ENCODE data around the gene ASB6. TPM values are rescaled to one million over a fixed set of nuclear protein-coding genes. Genes with fewer than 3 reads are reported as not detected.

Gene ASB6
- total RNA-seq, 1 donor from 2014 or later = 9.0 TPM

GRCh38 chr9:129590466-129590865 lies 51.5 kb downstream of the ASB6 start:
- Histone ChIP-seq H3K9me3 (replicated peaks) (no peaks in the 10 kb centered on the region), H3K4me1 (no peaks in the 10 kb centered on the region), H3K36me3 (no peaks in the 10 kb centered on the region), H3K4me3 (no peak overlapping the region), H3K27ac (replicated peaks) (no peak overlapping the region), H3K27me3 (ENCODE audit: low read depth) (no peaks in the 10 kb centered on the region)
- intact Hi-C loops (cut with micrococcal nuclease) = no loop called here
- TF ChIP-seq CTCF (IDR thresholded peaks at IDR 0.05; ENCODE audit: borderline replicate concordance) = no peak
- DNase-seq = no peak

GRCh38 chr9:129587487-129588262 lies 54.3 kb downstream of the ASB6 start:
- no peak for TF ChIP-seq CTCF (IDR thresholded peaks at IDR 0.05; ENCODE audit: borderline replicate concordance)
- H3K4me3 ChIP-seq = no peak overlapping the region

GRCh38 chr9:129586685-129587084 lies 55.3 kb downstream of the ASB6 start:
- Histone ChIP-seq H3K27me3 (ENCODE audit: low read depth) (no peaks in the 10 kb centered on the region), H3K36me3 (no peaks in the 10 kb centered on the region), H3K4me3 (no peak overlapping the region), H3K4me1 (peaks cover 3% of the 10 kb centered on the region), H3K9me3 (replicated peaks) (no peaks in the 10 kb centered on the region), H3K27ac (replicated peaks) (no peak overlapping the region)
- no peak for TF ChIP-seq CTCF (IDR thresholded peaks at IDR 0.05; ENCODE audit: borderline replicate concordance)
- DNase-seq = no peak
- intact Hi-C loops (cut with micrococcal nuclease) = no loop called here

More at GRCh38 chr9:129587487-129588262, 54.3 kb downstream of the ASB6 start:
- Histone ChIP-seq H3K9me3 (replicated peaks) (no peaks in the 10 kb centered on the region), H3K4me1 (peaks cover 3% of the 10 kb centered on the region), H3K27ac (replicated peaks) (no peak overlapping the region), H3K36me3 (no peaks in the 10 kb centered on the region), H3K27me3 (ENCODE audit: low read depth) (no peaks in the 10 kb centered on the region)
- intact Hi-C loops (cut with micrococcal nuclease) = no loop called here
- no peak for DNase-seq

- intact Hi-C loops (cut with micrococcal nuclease) = no loop called here
- Histone ChIP-seq H3K9me3 (replicated peaks) (no peaks in the 10 kb centered on the region), H3K36me3 (no peaks in the 10 kb centered on the region), H3K27me3 (ENCODE audit: low read depth) (no peaks in the 10 kb centered on the region), H3K27ac (replicated peaks) (no peak overlapping the region), H3K4me1 (peaks cover 3% of the 10 kb centered on the region), H3K4me3 (no peak overlapping the region)
- TF ChIP-seq CTCF (IDR thresholded peaks at IDR 0.05; ENCODE audit: borderline replicate concordance) = no peak
- no peak for DNase-seq
These were observed 55.7 kb downstream of the ASB6 start for GRCh38 chr9:129586245-129586644.

- intact Hi-C loops (cut with micrococcal nuclease) = no loop called here
- Histone ChIP-seq H3K27ac (replicated peaks) (no peak overlapping the region), H3K4me1 (peaks cover 3% of the 10 kb centered on the region), H3K9me3 (replicated peaks) (no peaks in the 10 kb centered on the region), H3K36me3 (no peaks in the 10 kb centered on the region), H3K4me3 (no peak overlapping the region), H3K27me3 (ENCODE audit: low read depth) (no peaks in the 10 kb centered on the region)
- DNase-seq = no peak
- no peak for TF ChIP-seq CTCF (IDR thresholded peaks at IDR 0.05; ENCODE audit: borderline replicate concordance)
These were observed 56.6 kb downstream of the ASB6 start for GRCh38 chr9:129585352-129585751.

Other genes starting within 250 kb of the ASB6 start
- not detected for gene C9orf50, start 21.1 kb downstream of the ASB6 start, total RNA-seq
- 63.4 TPM for gene NTMT1, start 16.0 kb downstream of the ASB6 start, total RNA-seq
- gene PRRX2, start 23.5 kb upstream of the ASB6 start, total RNA-seq = 0.85 TPM
- 1.9 TPM for gene PTGES, start 110.9 kb upstream of the ASB6 start, total RNA-seq
- gene TOR1B, start 161.0 kb upstream of the ASB6 start, total RNA-seq = 10.6 TPM
- 12.9 TPM for gene TOR1A, start 182.0 kb upstream of the ASB6 start, total RNA-seq
- 30.0 TPM for gene C9orf78, start 193.1 kb upstream of the ASB6 start, total RNA-seq
- gene USP20, start 193.3 kb upstream of the ASB6 start, total RNA-seq = 13.2 TPM

All from left ventricle myocardium inferior (tissue), 1 donor.